ENCODE data around the gene SLC4A7. TPM values are rescaled to one million over a fixed set of nuclear protein-coding genes. Genes with fewer than 3 reads are reported as not detected.
"Not testable (repeated sequence)": the region's sequence is repeated elsewhere in the genome, so short reads cannot be mapped to it uniquely, and the experiment has no call there.

The SLC4A7 gene
- total RNA-seq, 2 donors from 2014 or later = 11.2 to 20.2 TPM

- H3K9me3 ChIP-seq = no peaks in the 10 kb centered on the region
- no peak for DNase-seq
- no peak overlapping the region for H3K4me3 ChIP-seq
- H3K27me3 ChIP-seq = no peaks in the 10 kb centered on the region
- TF ChIP-seq CTCF (IDR thresholded peaks at IDR 0.05) = no peak
- no peak overlapping the region for H3K9ac ChIP-seq (ENCODE audit: low read depth in 2 of 2, low read length in 2 of 2)
- no peak overlapping the region for H3K27ac ChIP-seq
- no peaks in the 10 kb centered on the region for H3K4me1 ChIP-seq
- intact Hi-C loops (cut with DNase I) = no loop called here
- H3K36me3 ChIP-seq = peaks cover 3% of the 10 kb centered on the region
Measured at GRCh38 chr3:27415202-27415601, 69.0 kb downstream of the SLC4A7 start.

- Histone ChIP-seq H3K27me3 (no peaks in the 10 kb centered on the region), H3K4me1 (no peaks in the 10 kb centered on the region), H3K36me3 (no peaks in the 10 kb centered on the region), H3K27ac (no peak overlapping the region), H3K4me3 (no peak overlapping the region), H3K9ac (ENCODE audit: low read depth in 2 of 2, low read length in 2 of 2) (no peak overlapping the region), H3K9me3 (no peaks in the 10 kb centered on the region)
- TF ChIP-seq CTCF (IDR thresholded peaks at IDR 0.05) = no peak
- no peak for DNase-seq
- intact Hi-C loops (cut with DNase I) = no loop called here
Measured at GRCh38 chr3:27392950-27393679, 91.1 kb downstream of the SLC4A7 start.

GRCh38 chr3:27392414-27392813 lies 91.8 kb downstream of the SLC4A7 start:
- intact Hi-C loops (cut with DNase I); H3K9ac ChIP-seq (ENCODE audit: low read depth in 2 of 2, low read length in 2 of 2); H3K4me1 ChIP-seq; H3K9me3 ChIP-seq; H3K36me3 ChIP-seq; H3K27ac ChIP-seq; H3K4me3 ChIP-seq; DNase-seq; H3K27me3 ChIP-seq: not testable (repeated sequence)

GRCh38 chr3:27391796-27392195 lies 92.4 kb downstream of the SLC4A7 start:
- H3K27me3 ChIP-seq = no peaks in the 10 kb centered on the region
- DNase-seq = no peak
- no peaks in the 10 kb centered on the region for H3K9me3 ChIP-seq
- H3K9ac ChIP-seq (ENCODE audit: low read depth in 2 of 2, low read length in 2 of 2) = no peak overlapping the region
- no peaks in the 10 kb centered on the region for H3K36me3 ChIP-seq
- intact Hi-C loops (cut with DNase I) = no loop called here
- no peaks in the 10 kb centered on the region for H3K4me1 ChIP-seq
- no peak for TF ChIP-seq CTCF (IDR thresholded peaks at IDR 0.05)
- H3K4me3 ChIP-seq = no peak overlapping the region
- no peak overlapping the region for H3K27ac ChIP-seq

- H3K9me3 ChIP-seq = no peaks in the 10 kb centered on the region
- intact Hi-C loops (cut with DNase I) = no loop called here
- no peak for TF ChIP-seq CTCF (IDR thresholded peaks at IDR 0.05)
- no peak overlapping the region for H3K9ac ChIP-seq (ENCODE audit: low read depth in 2 of 2, low read length in 2 of 2)
- H3K36me3 ChIP-seq = no peaks in the 10 kb centered on the region
- no peaks in the 10 kb centered on the region for H3K4me1 ChIP-seq
- no peaks in the 10 kb centered on the region for H3K27me3 ChIP-seq
- no peak overlapping the region for H3K4me3 ChIP-seq
- no peak for DNase-seq
- H3K27ac ChIP-seq = no peak overlapping the region
Measured at GRCh38 chr3:27387625-27388024, 96.6 kb downstream of the SLC4A7 start.

GRCh38 chr3:27385504-27385903 lies 98.7 kb downstream of the SLC4A7 start:
- H3K4me1 ChIP-seq = no peaks in the 10 kb centered on the region
- no peaks in the 10 kb centered on the region for H3K36me3 ChIP-seq
- no peak overlapping the region for H3K27ac ChIP-seq
- DNase-seq = no peak
- H3K9ac ChIP-seq (ENCODE audit: low read depth in 2 of 2, low read length in 2 of 2) = no peak overlapping the region
- intact Hi-C loops (cut with DNase I) = no loop called here
- TF ChIP-seq CTCF (IDR thresholded peaks at IDR 0.05) = no peak
- no peak overlapping the region for H3K4me3 ChIP-seq
- no peaks in the 10 kb centered on the region for H3K9me3 ChIP-seq
- no peaks in the 10 kb centered on the region for H3K27me3 ChIP-seq

All from colonic mucosa (tissue), 4 donors.